Activated CD4-positive, alpha-beta T cell treated with anti-CD3 and anti-CD28 coated beads, Interleukin-2, amount 10 ng/mL, durations not matched to agents 24 days and 14 days (primary cell): ENCODE data around the gene ZDHHC3. TPM values are rescaled to one million over a fixed set of nuclear protein-coding genes. Genes with fewer than 3 reads are reported as not detected.

Experiments used
- DNase-seq: peaks from one replicate; pipeline ENCODE4 v3.0.0; 2022
- H3K27ac Mint-ChIP-seq: one replicate; pipeline ENCODE4 v1.8.0; 2022; ENCODE audit warnings: mild to moderate bottlenecking, mixed read lengths
- H3K27me3 Mint-ChIP-seq: one replicate; pipeline ENCODE4 v1.8.0; 2022; ENCODE audit warnings: mixed read lengths
- H3K36me3 Mint-ChIP-seq: one replicate; pipeline ENCODE4 v1.8.0; 2022; ENCODE audit warnings: low read depth, mild to moderate bottlenecking, mixed read lengths
- H3K4me1 Mint-ChIP-seq: one replicate; pipeline ENCODE4 v1.8.0; 2021; ENCODE audit warnings: mixed read lengths
- H3K4me3 Mint-ChIP-seq: one replicate; pipeline ENCODE4 v1.8.0; 2022; ENCODE audit warnings: mild to moderate bottlenecking, moderate library complexity, mixed read lengths
- H3K9me3 Mint-ChIP-seq: one replicate; pipeline ENCODE4 v1.8.0; 2021; ENCODE audit warnings: mixed read lengths
- intact Hi-C: fragments of 100-400 bp; cut with micrococcal nuclease; formaldehyde crosslinking; loops from one replicate; pipeline ENCODE4 v1.15.1; 2023
- total RNA-seq: library from RNA; stranded (reverse); gene quantifications from 2 replicates; pipeline ENCODE4 v1.2.3, GENCODE V29; 2022

ZDHHC3 gene
- total RNA-seq, 1 donor from 2014 or later: 46.2 TPM

DNA sequence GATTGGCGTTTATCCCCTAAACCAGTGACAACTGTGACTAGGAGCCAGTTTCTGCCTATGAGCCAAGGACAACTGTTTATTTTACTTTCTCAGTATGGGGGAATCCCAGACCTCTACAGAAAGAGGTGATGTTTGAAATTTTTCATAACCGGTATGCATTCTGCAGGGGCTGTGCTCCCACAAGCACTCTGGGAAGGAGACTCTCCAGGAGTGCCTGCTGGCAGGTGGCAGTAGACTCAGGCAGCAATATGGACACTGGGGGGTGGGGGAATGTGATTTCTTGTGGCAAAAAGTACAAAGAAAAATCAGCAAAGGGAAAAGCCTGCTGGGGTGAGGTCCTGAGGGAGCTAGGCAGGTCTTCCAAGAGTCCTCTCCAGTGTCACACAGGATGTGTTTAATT, 95.7 kb downstream of the ZDHHC3 start:
- Mint-ChIP-seq H3K27ac (no peak overlapping the region), H3K9me3 (no peaks in the 10 kb centered on the region), H3K27me3 (peaks cover 4% of the 10 kb centered on the region), H3K4me1 (no peaks in the 10 kb centered on the region), H3K4me3 (no peak overlapping the region), H3K36me3 (no peaks in the 10 kb centered on the region)
- intact Hi-C loops: no loop called here
- no peak for DNase-seq

DNA sequence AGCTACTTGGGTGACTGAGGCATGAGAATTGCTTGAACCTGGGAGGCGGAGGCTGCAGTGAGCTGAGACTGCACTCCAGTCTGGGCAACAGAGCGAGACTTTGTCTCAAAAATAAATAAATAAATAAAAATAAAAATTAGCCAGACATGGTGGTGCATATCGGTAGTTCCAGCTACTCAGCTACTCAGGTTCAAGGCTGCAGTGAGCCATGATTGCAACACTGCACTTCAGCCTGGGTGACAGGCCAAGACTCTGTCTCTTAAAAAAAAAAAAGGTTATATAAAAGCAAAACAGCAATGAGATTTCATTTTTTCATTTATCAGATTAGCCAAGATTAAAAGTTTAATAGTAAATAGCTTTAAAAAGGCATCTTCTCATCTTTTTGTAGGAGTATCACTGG, 98.6 kb downstream of the ZDHHC3 start:
- Mint-ChIP-seq H3K9me3 (no peaks in the 10 kb centered on the region), H3K4me3 (no peak overlapping the region), H3K27me3 (peaks cover 4% of the 10 kb centered on the region), H3K36me3 (no peaks in the 10 kb centered on the region), H3K4me1 (no peaks in the 10 kb centered on the region), H3K27ac (no peak overlapping the region)
- DNase-seq: no peak
- intact Hi-C loops: no loop called here

DNA sequence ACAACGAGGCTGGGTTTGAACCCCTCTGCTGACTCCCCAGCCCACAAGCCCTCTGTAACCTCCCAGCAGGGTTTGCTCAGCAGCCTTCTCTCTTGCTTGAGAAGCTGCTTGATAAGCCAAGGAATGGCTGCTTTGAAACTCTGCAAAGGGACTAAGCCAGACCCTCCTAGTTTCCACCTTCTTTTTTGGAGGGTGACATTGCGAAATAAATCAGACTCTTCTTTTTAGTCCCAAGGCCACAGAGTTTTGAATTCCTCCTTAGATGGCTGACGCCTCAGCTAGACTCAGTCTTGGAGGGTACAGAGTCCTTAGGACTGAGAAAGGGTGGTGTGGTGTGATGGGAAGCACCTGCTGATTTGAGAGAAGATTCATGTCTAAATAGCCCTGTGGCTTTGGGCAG, 100.4 kb downstream of the ZDHHC3 start:
- Mint-ChIP-seq H3K4me1 (no peaks in the 10 kb centered on the region), H3K4me3 (no peak overlapping the region), H3K36me3 (no peaks in the 10 kb centered on the region), H3K9me3 (no peaks in the 10 kb centered on the region), H3K27ac (no peak overlapping the region), H3K27me3 (peaks cover 4% of the 10 kb centered on the region)
- no peak for DNase-seq
- intact Hi-C loops: no loop called here

Other genes starting within 250 kb of the ZDHHC3 start
- 1.1 and 1.4 TPM in 2 replicates for gene ZNF501, start 246.5 kb downstream of the ZDHHC3 start, total RNA-seq
- 40.7 and 47.4 TPM in 2 replicates for gene KIAA1143, start 214.6 kb downstream of the ZDHHC3 start, total RNA-seq
- 26.5 and 28.3 TPM in 2 replicates for gene KIF15, start 214.4 kb downstream of the ZDHHC3 start, total RNA-seq
- 11.6 and 13.0 TPM in 2 replicates for gene TMEM42, start 114.3 kb downstream of the ZDHHC3 start, total RNA-seq
- gene TGM4, start 101.6 kb downstream of the ZDHHC3 start, total RNA-seq: not detected in 2 replicates
- 95.5 and 97.9 TPM in 2 replicates for gene EXOSC7, start 70 bp upstream of the ZDHHC3 start, total RNA-seq
- gene CLEC3B, start 50.1 kb upstream of the ZDHHC3 start, total RNA-seq: not detected in 2 replicates
- gene CDCP1, start 170.2 kb upstream of the ZDHHC3 start, total RNA-seq: 3.2 and 3.3 TPM in 2 replicates